ENCODE measurements around the gene UBE2N. TPM values are rescaled to one million over a fixed set of nuclear protein-coding genes. Genes with fewer than 3 reads are reported as not detected.
"Not testable (repeated sequence)": the region's sequence is repeated elsewhere in the genome, so short reads cannot be mapped to it uniquely, and the experiment has no call there.

The UBE2N gene
- total RNA-seq, 4 donors from 2014 or later = 22.3 to 55.9 (median 30.8) TPM

- Histone ChIP-seq H3K4me1 (peaks cover 33 to 34% of the 10 kb centered on the region in 2 donors), H3K4me3 (replicated peaks in 1 of 3) (peak overlapping the region; percentile 72 to 98 (median 89)), H3K27ac (peak overlapping the region; percentile 95 to 97 (median 96))
- H3K36me3 ChIP-seq; intact Hi-C loops (cut with DNase I); H3K9me3 ChIP-seq; H3K27me3 ChIP-seq: not testable (repeated sequence)
- TF ChIP-seq POLR2A (IDR thresholded peaks at IDR 0.05) = peak in 1 of 2 donors; percentile 48
- peak; percentile 45 to 53 for DNase-seq
- WGBS, 2 donors = 0% methylated on average over 24 to 27 of the region's 64 CpGs
Measured at GRCh38 chr12:93378196-93378997, 63.4 kb downstream of the UBE2N start.

- Histone ChIP-seq H3K36me3 (no peaks in the 10 kb centered on the region), H3K4me1 (peaks cover 26 to 30% of the 10 kb centered on the region in 2 donors), H3K27me3 (no peaks in the 10 kb centered on the region), H3K4me3 (replicated peaks in 1 of 3) (peak within 1 kb of the TSS; percentile 72 to 98 (median 89)), H3K9me3 (no peaks in the 10 kb centered on the region), H3K27ac (peak within 1 kb of the TSS; percentile 95 to 97 (median 96))
- intact Hi-C loops (cut with DNase I) = no loop called here
- TF ChIP-seq, protein P1, sequence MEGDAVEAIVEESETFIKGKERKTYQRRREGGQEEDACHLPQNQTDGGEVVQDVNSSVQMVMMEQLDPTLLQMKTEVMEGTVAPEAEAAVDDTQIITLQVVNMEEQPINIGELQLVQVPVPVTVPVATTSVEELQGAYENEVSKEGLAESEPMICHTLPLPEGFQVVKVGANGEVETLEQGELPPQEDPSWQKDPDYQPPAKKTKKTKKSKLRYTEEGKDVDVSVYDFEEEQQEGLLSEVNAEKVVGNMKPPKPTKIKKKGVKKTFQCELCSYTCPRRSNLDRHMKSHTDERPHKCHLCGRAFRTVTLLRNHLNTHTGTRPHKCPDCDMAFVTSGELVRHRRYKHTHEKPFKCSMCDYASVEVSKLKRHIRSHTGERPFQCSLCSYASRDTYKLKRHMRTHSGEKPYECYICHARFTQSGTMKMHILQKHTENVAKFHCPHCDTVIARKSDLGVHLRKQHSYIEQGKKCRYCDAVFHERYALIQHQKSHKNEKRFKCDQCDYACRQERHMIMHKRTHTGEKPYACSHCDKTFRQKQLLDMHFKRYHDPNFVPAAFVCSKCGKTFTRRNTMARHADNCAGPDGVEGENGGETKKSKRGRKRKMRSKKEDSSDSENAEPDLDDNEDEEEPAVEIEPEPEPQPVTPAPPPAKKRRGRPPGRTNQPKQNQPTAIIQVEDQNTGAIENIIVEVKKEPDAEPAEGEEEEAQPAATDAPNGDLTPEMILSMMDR (IDR thresholded peaks at IDR 0.05) = peak in 1 of 6 experiments; percentile 24
- TF ChIP-seq POLR2A (IDR thresholded peaks at IDR 0.05) = peak; percentile 78 to 99
- 18 to 22% methylated on average over 17 to 25 of the region's 79 CpGs for WGBS, 2 donors
- peak; percentile 98 for DNase-seq
Measured at GRCh38 chr12:93377252-93378195, 64.2 kb downstream of the UBE2N start, which contains the start of gene NUDT4. TSS of gene NUDT4 (plus strand) at chr12:93377925. CDS start at chr12:93378323, 398 bp downstream.

DNA sequence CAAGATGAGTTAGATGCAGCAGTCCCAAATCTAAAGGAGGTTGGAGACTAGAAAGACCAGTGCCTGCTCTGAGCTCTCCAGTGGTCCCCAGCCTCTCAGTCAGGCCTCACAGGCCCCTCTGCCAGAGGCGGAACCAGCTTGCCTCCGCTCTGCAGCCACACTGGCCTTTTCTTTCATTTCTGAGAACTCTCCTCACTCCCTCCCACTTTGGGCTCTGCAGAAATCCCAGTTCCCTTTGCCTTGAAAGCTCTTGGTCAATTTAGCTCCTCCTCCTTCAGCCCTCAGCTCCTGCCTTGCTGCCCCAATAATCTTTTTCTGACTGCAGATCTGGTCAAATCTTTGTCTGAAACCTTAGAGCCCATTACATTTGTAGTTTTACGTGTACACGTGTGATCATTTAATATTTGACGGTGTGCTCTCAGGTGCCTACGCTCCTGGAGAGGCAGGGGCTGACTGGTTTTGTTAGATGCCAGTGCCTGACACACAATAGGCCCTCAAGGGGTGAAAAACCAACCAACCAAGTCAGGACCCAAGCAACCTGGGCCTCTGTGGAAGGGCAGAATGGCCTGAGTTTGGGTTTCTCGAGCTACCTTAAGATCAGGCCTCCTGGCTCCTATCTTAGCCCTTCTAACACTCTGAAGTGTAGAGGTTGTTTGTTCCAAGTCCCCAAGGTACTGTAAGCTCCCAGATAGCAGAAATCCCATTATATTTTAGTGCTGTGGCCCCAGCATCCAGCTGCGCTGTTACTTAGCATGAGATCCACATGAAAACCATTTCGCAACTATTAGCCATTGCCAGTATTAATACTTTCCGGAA lies 65.1 kb downstream of the UBE2N start:
- Histone ChIP-seq H3K36me3 (no peaks in the 10 kb centered on the region), H3K27ac (peak overlapping the region; percentile 12 to 97 (median 95)), H3K9me3 (no peaks in the 10 kb centered on the region), H3K4me1 (peaks cover 20 to 22% of the 10 kb centered on the region in 2 donors), H3K4me3 (replicated peaks in 1 of 3) (peak overlapping the region in 1 of 3 donors; percentile 72), H3K27me3 (no peaks in the 10 kb centered on the region)
- peak; percentile 35 to 39 for DNase-seq
- intact Hi-C loops (cut with DNase I) = no loop called here
- TF ChIP-seq, protein P1 (IDR thresholded peaks at IDR 0.05) = no peak
- peak in 1 of 2 donors; percentile 60 for TF ChIP-seq POLR2A (IDR thresholded peaks at IDR 0.05)
- WGBS, 2 donors = 60 to 74% methylated on average over 10 of the region's 10 CpGs

DNA sequence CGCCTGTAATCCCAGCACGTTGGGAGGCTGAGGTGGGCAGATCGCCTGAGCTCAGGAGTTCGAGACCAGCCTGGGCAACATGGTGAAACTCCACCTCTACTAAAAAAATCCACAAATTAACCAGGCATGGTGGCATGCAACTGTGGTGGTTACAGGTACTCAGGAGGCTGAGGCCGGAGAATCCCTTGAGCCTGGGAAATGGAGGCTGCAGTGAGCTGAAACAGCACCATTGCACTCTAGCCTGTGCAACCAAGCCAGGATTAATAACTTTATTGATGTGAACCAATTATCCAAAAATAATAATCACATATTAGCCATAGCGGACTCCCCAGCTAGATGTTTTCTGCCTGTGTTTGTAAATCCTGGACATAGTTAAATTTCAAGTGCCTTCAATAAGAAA lies 65.8 kb downstream of the UBE2N start:
- Histone ChIP-seq H3K9me3 (no peaks in the 10 kb centered on the region), H3K27ac (peak overlapping the region in 2 of 3 donors; percentile 95 to 97), H3K27me3 (no peaks in the 10 kb centered on the region), H3K4me1 (peaks cover 14 to 16% of the 10 kb centered on the region in 2 donors), H3K36me3 (no peaks in the 10 kb centered on the region), H3K4me3 (replicated peaks in 1 of 3) (no peak overlapping the region)
- TF ChIP-seq, protein P1 (IDR thresholded peaks at IDR 0.05) = no peak
- no peak for TF ChIP-seq POLR2A (IDR thresholded peaks at IDR 0.05)
- intact Hi-C loops (cut with DNase I) = no loop called here
- 97 to 99% methylated on average over 6 of the region's 6 CpGs for WGBS, 2 donors
- no peak for DNase-seq

Measured in thyroid gland (tissue), 4 donors.